HG02623 (cell line): ENCODE measurements around the gene C16orf54.
"Not testable (repeated sequence)": the region's sequence is repeated elsewhere in the genome, so short reads cannot be mapped to it uniquely, and the experiment has no call there.

Experiments used
- ATAC-seq: cut with Tn5 transposase; IDR thresholded peaks from one replicate; pipeline ENCODE4 v1.9.1; 2021; ENCODE audit warnings: moderate library complexity; ENCODE audit not compliant: unreplicated experiment

Gene C16orf54

GRCh38 chr16:29710227-29711219 lies 35.3 kb downstream of the C16orf54 start:
- no peak for ATAC-seq

- not testable (repeated sequence) for ATAC-seq
Measured at GRCh38 chr16:29709657-29710056, 36.1 kb downstream of the C16orf54 start.

- no peak for ATAC-seq
Measured at GRCh38 chr16:29708917-29709600, 36.7 kb downstream of the C16orf54 start.

GRCh38 chr16:29707160-29707559 lies 38.6 kb downstream of the C16orf54 start:
- not testable (repeated sequence) for ATAC-seq

GRCh38 chr16:29705030-29705429 lies 40.8 kb downstream of the C16orf54 start:
- no peak for ATAC-seq

GRCh38 chr16:29702269-29702668 lies 43.5 kb downstream of the C16orf54 start:
- ATAC-seq, result no peak

GRCh38 chr16:29701214-29701555 lies 44.6 kb downstream of the C16orf54 start:
- ATAC-seq, result no peak

- no peak for ATAC-seq
Measured at GRCh38 chr16:29700253-29700987, 45.4 kb downstream of the C16orf54 start.

GRCh38 chr16:29699324-29700219 lies 46.2 kb downstream of the C16orf54 start:
- ATAC-seq, result no peak

- no peak for ATAC-seq
Measured at GRCh38 chr16:29698484-29699323, 47.1 kb downstream of the C16orf54 start.

- no peak for ATAC-seq
Measured at GRCh38 chr16:29698042-29698441, 47.7 kb downstream of the C16orf54 start.

GRCh38 chr16:29697391-29697790 lies 48.4 kb downstream of the C16orf54 start:
- no peak for ATAC-seq

- no peak for ATAC-seq
Measured at GRCh38 chr16:29696881-29697331, 48.9 kb downstream of the C16orf54 start.

- not testable (repeated sequence) for ATAC-seq
Measured at GRCh38 chr16:29695675-29696074, 50.1 kb downstream of the C16orf54 start.

- ATAC-seq, result no peak
Measured at GRCh38 chr16:29694384-29695195, 51.2 kb downstream of the C16orf54 start.

GRCh38 chr16:29692606-29693005 lies 53.2 kb downstream of the C16orf54 start:
- not testable (repeated sequence) for ATAC-seq
